Upper lobe of left lung (tissue), 4 donors: ENCODE measurements around the gene RNF166.

ENCODE experiments used
- POLR2A ChIP-seq, 4 donors: fragments of 450-650 bp; IDR thresholded peaks; one replicate each; pipeline ENCODE4 v1.5.1; 2016 to 2017; ENCODE audit warnings: antibody characterized with exemption in 4 of 4, mild to moderate bottlenecking in 2 of 4
- TF ChIP-seq, protein P1 (sequence below), 6 experiments: fragments of 450-650 bp in 4 of 6; fragments of 200-600 bp in 2 of 6; sonication (generic) in 2 of 6; IDR thresholded peaks; one replicate each; pipeline ENCODE4 v1.5.1; 2016 to 2019; ENCODE audit warnings: antibody characterized with exemption in 6 of 6

- TF ChIP-seq, protein P1, sequence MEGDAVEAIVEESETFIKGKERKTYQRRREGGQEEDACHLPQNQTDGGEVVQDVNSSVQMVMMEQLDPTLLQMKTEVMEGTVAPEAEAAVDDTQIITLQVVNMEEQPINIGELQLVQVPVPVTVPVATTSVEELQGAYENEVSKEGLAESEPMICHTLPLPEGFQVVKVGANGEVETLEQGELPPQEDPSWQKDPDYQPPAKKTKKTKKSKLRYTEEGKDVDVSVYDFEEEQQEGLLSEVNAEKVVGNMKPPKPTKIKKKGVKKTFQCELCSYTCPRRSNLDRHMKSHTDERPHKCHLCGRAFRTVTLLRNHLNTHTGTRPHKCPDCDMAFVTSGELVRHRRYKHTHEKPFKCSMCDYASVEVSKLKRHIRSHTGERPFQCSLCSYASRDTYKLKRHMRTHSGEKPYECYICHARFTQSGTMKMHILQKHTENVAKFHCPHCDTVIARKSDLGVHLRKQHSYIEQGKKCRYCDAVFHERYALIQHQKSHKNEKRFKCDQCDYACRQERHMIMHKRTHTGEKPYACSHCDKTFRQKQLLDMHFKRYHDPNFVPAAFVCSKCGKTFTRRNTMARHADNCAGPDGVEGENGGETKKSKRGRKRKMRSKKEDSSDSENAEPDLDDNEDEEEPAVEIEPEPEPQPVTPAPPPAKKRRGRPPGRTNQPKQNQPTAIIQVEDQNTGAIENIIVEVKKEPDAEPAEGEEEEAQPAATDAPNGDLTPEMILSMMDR (IDR thresholded peaks at IDR 0.05), result no peak
- no peak for TF ChIP-seq POLR2A (IDR thresholded peaks at IDR 0.05)
Observed at GRCh38 chr16:88655733-88656281, 50.4 kb downstream of the RNF166 start.
